CD4-positive, alpha-beta T cell treated with Interleukin-4 for 1 hour (primary cell): Measurements from ENCODE around the gene KRTAP4-9.
"Not testable (repeated sequence)": the region's sequence is repeated elsewhere in the genome, so short reads cannot be mapped to it uniquely, and the experiment has no call there.

ENCODE experiments used
- DNase-seq, 2 donors: peaks; one replicate each; pipeline ENCODE4 v3.0.0-alpha.2; 2020 to 2022

The KRTAP4-9 gene

GRCh38 chr17:41133880-41134735 is 28.9 kb downstream of the KRTAP4-9 start:
- no peak for DNase-seq

DNA sequence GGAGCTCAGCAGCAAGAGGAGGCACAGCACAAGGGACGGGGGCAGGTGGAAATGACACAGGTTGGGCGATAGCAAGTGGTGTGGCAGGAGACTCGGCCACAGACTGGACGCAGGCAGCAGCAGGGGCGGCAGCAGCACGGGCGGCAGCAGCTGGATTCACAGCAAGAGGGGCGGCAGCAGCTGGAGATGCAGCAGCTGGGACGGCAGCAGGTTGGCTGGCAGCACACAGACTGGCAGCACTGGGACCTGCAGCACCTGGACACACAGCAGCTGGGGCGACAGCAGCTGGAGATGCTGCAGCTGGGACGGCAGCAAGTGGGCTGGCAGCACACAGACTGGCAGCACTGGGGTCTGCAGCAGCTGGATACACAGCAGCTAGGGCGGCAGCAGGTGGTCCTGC is 34.7 kb downstream of the KRTAP4-9 start:
- not testable (repeated sequence) for DNase-seq

GRCh38 chr17:41140360-41141131 is 35.4 kb downstream of the KRTAP4-9 start, which contains the start of gene KRTAP4-6:
Gene KRTAP4-6 (minus strand): TSS chr17:41140544. CDS start chr17:41140487, 57 bp downstream.
- DNase-seq: no peak

DNA sequence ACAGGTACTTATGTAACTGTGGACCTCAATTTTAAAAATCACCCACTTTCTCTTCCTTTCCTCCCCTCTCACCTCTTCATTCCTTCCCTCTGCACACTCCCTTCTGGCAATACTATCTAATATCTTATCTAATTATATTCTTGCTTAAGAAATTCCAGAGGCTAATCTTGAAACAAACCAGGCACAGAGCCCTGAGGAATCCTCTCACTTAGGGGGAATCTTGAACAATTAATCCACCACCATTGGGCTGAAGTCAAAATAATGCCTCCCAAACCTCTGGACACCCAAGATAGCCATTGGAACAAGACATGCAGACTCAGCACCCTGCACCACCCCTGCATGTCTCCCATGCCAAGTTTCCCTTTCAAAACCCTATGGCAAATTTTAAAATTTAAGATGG is 36.2 kb downstream of the KRTAP4-9 start:
- DNase-seq: no peak

- no peak for DNase-seq
Observed at GRCh38 chr17:41144846-41145245, 39.7 kb downstream of the KRTAP4-9 start.

- no peak for DNase-seq
Observed at GRCh38 chr17:41145261-41145660, 40.1 kb downstream of the KRTAP4-9 start.

DNA sequence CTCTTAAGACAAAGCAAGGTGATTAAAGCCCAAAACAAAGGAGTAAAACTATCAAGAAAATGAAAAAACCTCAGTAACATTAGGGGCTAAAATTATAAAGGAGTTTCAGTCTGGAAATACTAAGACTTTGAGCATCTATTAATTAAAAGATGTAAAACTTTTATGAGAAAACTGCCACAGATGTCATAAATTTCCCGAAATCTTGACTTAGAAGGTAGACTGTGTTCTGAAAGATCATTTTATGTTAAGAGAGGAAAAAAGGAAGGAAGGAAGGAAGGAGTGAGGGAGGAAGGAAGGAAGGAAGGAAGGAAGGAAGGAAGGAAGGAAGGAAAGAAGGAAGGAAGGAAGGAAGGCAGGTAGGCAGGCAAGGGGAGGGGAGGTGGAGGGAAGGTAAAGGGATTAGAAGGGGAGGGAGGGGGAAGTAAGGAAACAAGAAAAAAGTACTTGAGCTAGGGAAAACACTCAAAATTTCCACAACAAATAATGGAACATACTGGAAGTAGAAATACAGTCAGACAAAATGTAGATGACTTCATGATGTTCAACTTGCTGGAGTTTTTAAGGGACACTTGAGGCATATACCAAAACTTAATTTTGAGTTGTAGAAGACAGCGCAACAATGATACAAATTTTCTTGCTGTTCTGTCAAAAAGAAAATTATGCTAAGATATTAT is 42.5 kb downstream of the KRTAP4-9 start:
- DNase-seq: no peak

DNA sequence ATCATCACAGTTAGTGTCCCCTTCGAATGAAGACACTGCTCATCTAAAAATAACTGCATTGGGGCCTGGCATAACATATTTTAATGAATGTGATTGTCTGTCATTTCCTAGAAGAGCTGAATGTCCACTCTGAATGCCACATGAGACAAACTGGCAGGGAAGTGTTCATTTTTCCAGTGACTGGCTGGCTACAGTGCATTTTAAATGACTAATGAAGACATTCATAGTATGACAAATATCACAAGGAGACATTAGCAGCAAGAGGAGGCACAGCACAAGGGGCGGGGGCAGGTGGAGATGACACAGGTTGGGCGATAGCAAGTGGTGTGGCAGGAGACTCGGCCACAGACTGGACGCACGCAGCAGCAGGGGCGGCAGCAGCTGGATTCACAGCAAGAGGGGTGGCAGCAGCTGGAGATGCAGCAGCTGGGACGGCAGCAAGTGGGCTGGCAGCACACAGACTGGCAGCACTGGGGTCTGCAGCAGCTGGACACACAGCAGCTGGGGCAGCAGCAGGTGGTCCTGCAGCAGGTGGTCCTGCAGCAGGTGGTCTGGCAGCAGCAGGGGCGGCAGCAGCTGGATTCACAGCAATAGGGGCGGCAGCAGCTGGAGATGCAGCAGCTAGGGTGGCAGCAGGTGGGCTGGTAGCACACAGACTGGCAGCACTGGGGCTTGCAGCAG is 43.9 kb downstream of the KRTAP4-9 start:
- not testable (repeated sequence) for DNase-seq

DNA sequence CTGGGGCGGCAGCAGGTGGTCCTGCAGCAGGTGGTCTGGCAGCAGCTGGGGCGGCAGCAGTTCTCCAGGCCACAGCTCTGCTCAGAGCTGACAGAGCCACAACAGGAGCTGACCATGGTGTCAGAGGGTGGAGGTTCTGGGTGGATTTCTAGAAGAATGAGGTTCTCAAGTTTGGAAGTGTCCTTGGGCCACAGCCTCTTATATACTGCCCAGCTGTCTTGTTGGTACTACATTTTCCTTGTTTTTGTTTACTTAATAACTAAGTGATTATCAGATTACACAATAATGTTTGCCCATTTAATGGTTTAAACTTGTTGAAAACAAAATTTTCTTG is 44.4 kb downstream of the KRTAP4-9 start, which contains the start of gene KRTAP4-5:
TSS of gene KRTAP4-5 (minus strand) at position 174 of the 334 bp plus-strand sequence. CDS start at position 116, 58 bp downstream.
- no peak for DNase-seq

DNA sequence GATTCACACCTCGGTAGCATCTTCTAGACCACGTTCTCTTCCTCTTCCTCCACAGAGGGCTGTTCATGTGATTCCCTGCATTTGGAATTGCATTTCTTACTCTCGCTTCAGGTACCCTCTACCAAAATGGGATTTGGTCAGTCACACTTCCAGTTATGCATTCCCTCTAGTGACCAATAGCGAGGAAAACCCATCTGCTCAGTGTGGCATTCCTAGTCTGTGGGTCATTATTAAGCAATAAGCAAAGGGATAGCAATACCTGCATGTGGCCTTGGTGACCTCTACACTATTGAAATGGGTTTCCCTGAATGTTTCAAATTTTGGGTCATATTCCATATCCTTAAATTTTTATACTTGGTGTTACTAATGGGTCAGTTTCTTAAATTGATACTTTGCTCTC is 44.8 kb downstream of the KRTAP4-9 start:
- DNase-seq: no peak

DNA sequence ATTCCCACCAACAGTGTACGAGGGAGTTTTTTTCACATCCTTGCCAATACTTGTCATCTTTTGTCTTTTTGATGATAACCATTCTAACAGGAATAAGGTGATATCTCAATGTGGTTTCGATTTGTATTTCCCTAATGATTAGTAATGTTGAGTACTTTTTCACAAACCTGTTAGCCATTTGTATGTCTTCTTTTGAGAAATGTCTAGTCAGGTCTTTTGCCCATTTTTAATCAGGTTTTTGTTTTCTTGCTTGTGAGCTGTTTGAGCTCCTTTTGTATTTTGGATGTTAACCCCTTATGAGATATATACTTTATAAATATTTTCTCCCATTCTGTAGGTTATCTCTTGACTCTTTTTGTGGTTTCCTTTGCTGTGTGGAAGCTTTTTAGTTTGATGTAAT is 46.3 kb downstream of the KRTAP4-9 start:
- no peak for DNase-seq

- DNase-seq: no peak
Observed at GRCh38 chr17:41153856-41154255, 48.7 kb downstream of the KRTAP4-9 start.
